ENCODE measurements around the gene ZBTB7A. TPM values are rescaled to one million over a fixed set of nuclear protein-coding genes. Genes with fewer than 3 reads are reported as not detected.

ZBTB7A gene
- total and polyA plus RNA-seq, 2 experiments from 2014 or later, result 18.6 to 20.5 TPM

GRCh38 chr19:4028334-4029246 is 38.1 kb downstream of the ZBTB7A start:
- Histone ChIP-seq H3K9me3 (ENCODE audit: low read depth) (no peaks in the 10 kb centered on the region), H3K4me1 (ENCODE audit: low read depth) (no peaks in the 10 kb centered on the region), H3K27me3 (no peaks in the 10 kb centered on the region), H3K36me3 (peaks cover 13% of the 10 kb centered on the region), H3K4me3 (no peak overlapping the region), H3K27ac (no peak overlapping the region)
- TF ChIP-seq CTCF (IDR thresholded peaks at IDR 0.05; ENCODE audit: low read depth, low read length), result no peak
- DNase-seq (ENCODE audit: low read depth in 1 of 2, low spot score in 1 of 2), result no peak

- no peak overlapping the region for H3K4me3 ChIP-seq
- H3K27me3 ChIP-seq, result no peaks in the 10 kb centered on the region
- H3K4me1 ChIP-seq (ENCODE audit: low read depth), result no peaks in the 10 kb centered on the region
- peaks cover 7% of the 10 kb centered on the region for H3K36me3 ChIP-seq
- H3K27ac ChIP-seq, result no peak overlapping the region
- no peak for DNase-seq (ENCODE audit: low read depth in 1 of 2, low spot score in 1 of 2)
- H3K9me3 ChIP-seq (ENCODE audit: low read depth), result no peaks in the 10 kb centered on the region
- no peak for TF ChIP-seq CTCF (IDR thresholded peaks at IDR 0.05; ENCODE audit: low read depth, low read length)
These were observed 39.6 kb downstream of the ZBTB7A start for GRCh38 chr19:4027146-4027545.

- no peak overlapping the region for H3K27ac ChIP-seq
- H3K4me3 ChIP-seq, result no peak overlapping the region
- H3K4me1 ChIP-seq (ENCODE audit: low read depth), result no peaks in the 10 kb centered on the region
- TF ChIP-seq CTCF (IDR thresholded peaks at IDR 0.05; ENCODE audit: low read depth, low read length), result no peak
- no peak for DNase-seq (ENCODE audit: low read depth in 1 of 2, low spot score in 1 of 2)
- peaks cover 7% of the 10 kb centered on the region for H3K36me3 ChIP-seq
- H3K27me3 ChIP-seq, result no peaks in the 10 kb centered on the region
- H3K9me3 ChIP-seq (ENCODE audit: low read depth), result no peaks in the 10 kb centered on the region
These were observed 41.4 kb downstream of the ZBTB7A start for GRCh38 chr19:4025317-4025716.

- TF ChIP-seq CTCF (IDR thresholded peaks at IDR 0.05; ENCODE audit: low read depth, low read length), result no peak
- no peak overlapping the region for H3K4me3 ChIP-seq
- DNase-seq (ENCODE audit: low read depth in 1 of 2, low spot score in 1 of 2), result no peak
- H3K36me3 ChIP-seq, result peaks cover 5% of the 10 kb centered on the region
- no peaks in the 10 kb centered on the region for H3K9me3 ChIP-seq (ENCODE audit: low read depth)
- no peak overlapping the region for H3K27ac ChIP-seq
- H3K4me1 ChIP-seq (ENCODE audit: low read depth), result no peaks in the 10 kb centered on the region
- H3K27me3 ChIP-seq, result no peaks in the 10 kb centered on the region
These were observed 42.9 kb downstream of the ZBTB7A start for GRCh38 chr19:4023600-4024398.

GRCh38 chr19:4019578-4019977 is 47.1 kb downstream of the ZBTB7A start:
- Histone ChIP-seq H3K4me3 (no peak overlapping the region), H3K36me3 (peaks cover 2% of the 10 kb centered on the region), H3K27ac (no peak overlapping the region), H3K27me3 (no peaks in the 10 kb centered on the region), H3K9me3 (ENCODE audit: low read depth) (no peaks in the 10 kb centered on the region), H3K4me1 (ENCODE audit: low read depth) (no peaks in the 10 kb centered on the region)
- TF ChIP-seq CTCF (IDR thresholded peaks at IDR 0.05; ENCODE audit: low read depth, low read length), result no peak
- DNase-seq (ENCODE audit: low read depth in 1 of 2, low spot score in 1 of 2), result no peak
